HG02884 (cell line): Measurements from ENCODE around the gene TLE4.
"Not testable (repeated sequence)": the region's sequence is repeated elsewhere in the genome, so short reads cannot be mapped to it uniquely, and the experiment has no call there.

Experiments
- ATAC-seq: cut with Tn5 transposase; IDR thresholded peaks from one replicate; pipeline ENCODE4 v1.9.1; 2021; ENCODE audit warnings: mild to moderate bottlenecking, moderate library complexity; ENCODE audit not compliant: unreplicated experiment

TLE4 gene

DNA sequence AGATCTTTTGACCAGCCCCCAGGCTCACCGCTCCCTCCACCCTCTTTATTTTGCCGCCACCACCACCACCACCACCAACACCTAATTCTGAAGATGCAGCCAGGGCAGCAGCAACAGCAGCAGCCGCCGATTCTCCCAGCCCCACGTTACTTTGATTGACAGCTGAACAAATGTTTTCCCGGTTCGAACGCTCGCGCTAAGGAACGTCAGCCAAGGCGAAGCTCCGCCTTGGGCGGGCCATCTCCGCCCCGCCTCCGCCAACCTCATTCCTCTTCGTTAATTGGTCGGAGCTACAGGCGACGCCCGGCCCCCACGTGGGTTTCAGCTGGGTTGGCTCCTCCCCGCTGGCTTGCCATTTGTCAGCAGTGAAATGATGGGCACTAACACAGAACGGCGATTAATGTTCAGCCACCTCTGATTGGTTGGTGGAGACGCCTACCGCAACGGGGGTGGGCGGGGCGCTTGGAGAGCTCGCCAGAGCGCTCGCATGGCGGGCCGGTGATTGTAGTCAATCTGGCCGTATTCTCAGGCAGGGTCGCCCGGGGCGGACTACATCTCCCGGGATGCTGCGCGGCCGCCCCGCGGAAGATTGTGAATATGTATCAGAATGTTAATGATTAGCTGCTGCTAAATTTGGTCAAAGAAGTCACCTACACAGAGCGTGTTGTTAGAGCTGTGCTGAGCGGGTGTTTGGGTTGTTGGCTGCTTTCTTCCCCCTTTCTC, at the start of gene TLE4:
TSS of gene TLE4 (plus strand) at position 657 of the 723 bp plus-strand sequence. CDS start 826 bp downstream, outside the sequence.
- peak; percentile 83 for ATAC-seq

DNA sequence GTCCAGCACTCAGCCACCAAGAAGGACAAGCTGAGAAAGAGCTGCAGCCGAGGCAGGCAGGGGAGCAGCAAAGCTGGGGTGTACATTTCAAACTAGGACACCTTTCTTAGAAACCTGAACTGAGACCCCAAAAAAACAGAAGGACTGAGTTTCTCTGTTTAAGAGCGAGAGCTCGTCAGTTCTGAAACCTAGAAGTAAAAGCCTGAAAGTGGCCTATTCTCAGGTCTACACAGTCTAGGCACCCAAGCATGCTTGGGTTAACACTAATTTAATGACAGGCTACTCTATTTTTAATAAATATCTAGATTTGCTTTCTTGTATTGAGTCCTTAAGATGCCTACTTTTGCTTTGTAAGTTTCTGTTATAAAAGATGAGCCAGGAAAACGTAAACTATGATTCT, 49.0 kb upstream of the TLE4 start:
- ATAC-seq: no peak

DNA sequence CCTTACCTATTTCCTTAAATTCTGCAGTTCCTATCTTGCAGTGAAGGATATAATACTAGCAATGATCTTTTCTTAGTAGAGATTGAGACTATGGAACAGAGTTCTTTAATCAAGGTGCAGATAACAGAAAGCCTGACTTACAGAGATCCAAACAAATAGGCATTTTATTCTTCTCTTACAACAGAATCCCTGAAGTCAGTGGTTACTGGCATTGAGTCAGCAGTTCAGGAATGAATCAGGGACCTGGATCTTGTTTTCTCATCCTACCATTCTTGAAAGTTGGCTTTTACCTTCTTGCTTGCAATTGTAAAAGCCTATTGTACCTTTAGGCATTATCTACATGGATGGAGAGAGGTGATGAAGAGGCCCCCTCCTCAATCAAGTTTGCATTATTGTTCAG, 47.5 kb upstream of the TLE4 start:
- ATAC-seq: no peak

DNA sequence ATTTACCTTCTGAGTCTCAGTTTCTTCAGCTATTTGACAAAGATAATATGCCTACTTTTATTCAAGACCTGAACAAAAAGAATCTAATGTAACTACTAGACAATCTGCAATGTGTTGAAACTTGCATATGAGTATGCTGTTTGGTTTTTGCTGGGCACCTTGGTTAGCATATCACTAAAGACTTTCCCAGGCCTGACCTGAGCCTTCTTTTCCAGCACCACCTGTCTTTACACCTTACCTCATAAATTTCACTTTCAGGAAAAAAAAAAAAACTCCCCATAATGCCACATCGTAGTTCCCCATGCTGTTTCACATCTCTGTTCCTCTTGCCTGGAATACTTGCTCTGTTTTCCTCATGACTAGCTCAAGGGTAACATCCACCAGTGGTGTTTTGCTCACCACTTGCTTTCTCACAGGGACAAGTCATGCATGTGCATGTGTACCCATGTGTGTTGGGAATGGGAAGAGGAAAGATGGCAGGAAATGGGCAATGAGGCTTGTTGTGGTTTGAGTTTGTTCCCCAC, 45.6 kb upstream of the TLE4 start:
- peak; percentile 51 for ATAC-seq

DNA sequence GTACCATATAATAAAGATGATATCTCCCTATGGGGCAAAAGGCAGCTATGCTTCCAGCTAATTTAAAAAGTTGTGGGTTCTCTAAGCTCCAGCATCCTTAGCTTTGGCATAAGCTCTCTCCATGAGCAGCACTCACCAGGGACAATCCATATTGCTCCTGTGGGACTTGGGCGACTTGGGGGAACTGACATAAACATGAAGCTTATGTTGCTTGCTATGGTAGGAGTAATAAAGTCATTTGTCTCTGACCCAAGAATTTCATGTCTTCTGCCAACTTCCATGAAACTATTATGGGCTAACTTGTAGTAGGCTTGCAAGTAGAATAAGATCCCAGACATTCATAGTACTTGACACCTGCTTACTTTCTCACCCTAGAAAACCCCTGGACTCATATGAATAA, 36.2 kb upstream of the TLE4 start:
- no peak for ATAC-seq

DNA sequence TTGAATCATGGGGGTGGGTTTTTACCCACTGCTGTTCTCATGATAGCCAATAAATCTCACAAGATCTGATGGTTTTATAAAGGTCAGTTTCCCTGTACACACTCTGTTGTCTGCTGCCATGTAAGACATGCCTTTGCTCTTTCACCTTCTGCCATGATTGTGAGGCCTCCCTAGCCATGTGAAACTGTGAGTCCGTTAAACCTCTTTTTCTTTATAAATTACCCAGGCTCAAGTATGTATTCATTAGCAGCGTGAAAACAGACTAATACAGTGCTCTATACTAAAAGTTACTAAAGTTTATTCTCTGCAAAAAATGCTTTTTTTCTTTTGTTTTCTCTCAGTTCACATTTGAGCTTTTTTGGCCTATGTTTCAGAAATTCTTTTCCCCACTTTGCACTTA, 33.9 kb upstream of the TLE4 start:
- ATAC-seq: no peak

DNA sequence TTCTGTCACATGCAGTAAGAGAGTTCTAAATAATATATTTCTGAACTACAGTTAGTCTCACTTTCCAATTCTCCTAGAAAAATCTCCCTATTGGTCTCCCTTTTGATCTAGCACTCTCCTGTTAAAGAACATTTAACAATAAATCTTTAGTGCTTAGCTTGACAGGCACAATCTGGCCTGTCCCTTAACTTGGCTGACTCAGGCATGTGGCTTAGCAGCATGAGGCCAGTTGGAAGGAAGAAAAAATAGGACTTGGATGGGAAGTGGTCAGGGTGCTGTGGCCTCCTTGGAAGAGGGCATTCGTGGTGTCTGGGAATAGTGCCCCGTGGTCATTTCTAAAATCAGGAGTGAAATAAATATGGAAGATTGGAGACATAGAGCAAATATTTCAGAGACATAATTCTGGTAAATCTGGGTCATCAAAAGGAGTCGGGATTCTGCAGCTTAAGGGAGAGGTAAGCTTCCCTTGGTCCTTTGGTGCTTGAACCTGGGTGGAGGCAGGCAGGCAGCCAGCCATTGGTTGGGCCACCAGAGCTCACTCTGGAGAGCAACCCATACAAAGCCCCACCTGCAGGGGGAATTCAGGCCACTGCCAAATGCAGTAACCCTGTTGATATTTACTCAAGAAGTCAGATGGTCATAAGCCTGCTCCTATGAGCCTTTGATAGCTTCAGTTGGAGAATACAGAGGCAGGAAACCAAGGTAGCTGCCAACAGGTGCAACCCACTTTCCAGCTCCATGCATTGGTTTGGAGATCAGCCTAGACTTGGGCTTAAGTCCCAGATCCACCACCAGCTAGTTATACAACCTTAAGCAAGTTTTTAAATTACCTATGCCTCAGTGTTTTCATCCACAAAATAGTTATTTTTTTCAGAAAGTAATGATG, 28.8 kb upstream of the TLE4 start:
- ATAC-seq: no peak

DNA sequence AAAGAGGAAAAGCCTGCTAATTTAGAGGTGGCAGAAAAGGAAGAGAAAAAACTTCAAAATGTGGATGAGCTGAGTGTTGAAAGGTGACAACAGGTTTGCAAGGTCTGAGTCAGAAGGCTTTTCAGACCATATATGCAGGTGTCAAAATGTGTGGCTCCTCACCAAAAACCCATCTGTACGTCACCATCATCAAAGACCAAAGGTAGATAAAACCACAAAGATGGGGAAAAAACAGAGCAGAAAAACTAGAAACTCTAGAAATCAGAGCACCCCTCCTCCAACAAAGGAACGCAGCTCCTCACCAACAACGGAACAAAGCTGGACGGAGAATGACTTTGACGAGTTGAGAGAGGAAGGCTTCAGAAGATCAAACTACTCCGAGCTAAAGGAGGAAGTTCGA, 27.4 kb upstream of the TLE4 start:
- not testable (repeated sequence) for ATAC-seq

DNA sequence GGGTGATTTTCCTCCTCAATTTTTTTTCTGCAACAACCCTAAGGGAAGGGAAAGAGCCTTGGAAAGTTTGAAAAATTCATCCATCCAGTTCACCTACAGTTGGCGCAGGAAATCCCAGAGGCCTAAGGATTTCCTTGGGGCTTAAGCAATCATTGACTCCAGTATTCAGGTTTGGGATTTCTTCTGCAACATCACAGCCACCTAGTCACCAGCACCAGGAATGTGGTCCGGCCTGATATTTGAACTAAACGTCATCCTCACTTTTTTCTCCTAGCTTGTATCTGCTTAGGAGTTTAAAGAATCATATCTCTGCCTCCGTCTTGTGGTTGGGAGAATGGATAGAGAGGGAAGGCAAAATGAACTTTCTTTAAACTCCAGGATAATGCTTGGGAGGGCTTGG, 20.2 kb upstream of the TLE4 start:
- ATAC-seq: no peak

DNA sequence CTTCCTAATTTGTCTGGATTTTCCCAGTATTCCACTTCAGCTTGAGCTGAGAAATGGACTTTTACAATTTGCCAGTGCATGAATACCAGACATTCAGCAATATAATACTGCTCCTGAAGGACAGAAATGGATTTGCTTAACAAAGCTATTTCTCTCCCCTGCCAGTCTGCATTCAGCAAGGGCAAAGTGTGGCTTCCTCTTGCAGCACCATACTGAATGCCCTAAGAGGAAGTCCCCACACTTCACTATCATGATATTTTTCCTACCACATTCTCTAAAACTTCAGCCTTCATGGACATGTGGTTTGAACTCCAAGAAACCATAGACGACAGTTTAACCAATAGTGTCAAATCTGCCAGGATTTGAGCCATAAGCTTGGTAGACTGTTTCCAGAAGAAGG, 19.8 kb upstream of the TLE4 start:
- no peak for ATAC-seq

DNA sequence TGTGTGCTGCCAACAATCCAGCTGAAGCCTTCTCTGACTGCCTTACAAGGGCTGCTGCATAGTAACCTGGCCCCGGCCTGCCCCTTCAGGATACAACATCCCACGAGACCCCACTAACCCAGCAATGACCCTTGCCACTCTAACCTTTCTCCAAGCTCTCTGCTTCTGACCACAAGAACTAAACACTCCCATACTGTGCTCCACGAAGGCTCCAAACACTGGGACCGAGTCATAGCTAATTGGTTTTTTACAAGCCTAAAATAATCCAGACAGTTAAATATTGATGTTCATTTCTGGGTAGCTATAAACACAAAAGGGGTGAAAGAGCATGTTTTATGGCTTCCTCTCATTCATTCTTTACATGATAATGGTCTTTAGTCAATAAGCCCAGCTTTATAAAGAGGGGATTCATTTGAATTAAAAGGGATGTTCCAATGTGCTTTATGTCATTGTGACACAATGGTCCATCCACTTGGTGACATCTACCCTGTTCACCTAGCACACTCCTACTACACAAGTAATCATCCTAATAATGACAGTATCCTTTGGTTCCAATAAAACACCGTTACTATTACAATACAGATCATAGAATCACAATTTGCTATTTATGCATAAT, 16.2 kb upstream of the TLE4 start:
- no peak for ATAC-seq

DNA sequence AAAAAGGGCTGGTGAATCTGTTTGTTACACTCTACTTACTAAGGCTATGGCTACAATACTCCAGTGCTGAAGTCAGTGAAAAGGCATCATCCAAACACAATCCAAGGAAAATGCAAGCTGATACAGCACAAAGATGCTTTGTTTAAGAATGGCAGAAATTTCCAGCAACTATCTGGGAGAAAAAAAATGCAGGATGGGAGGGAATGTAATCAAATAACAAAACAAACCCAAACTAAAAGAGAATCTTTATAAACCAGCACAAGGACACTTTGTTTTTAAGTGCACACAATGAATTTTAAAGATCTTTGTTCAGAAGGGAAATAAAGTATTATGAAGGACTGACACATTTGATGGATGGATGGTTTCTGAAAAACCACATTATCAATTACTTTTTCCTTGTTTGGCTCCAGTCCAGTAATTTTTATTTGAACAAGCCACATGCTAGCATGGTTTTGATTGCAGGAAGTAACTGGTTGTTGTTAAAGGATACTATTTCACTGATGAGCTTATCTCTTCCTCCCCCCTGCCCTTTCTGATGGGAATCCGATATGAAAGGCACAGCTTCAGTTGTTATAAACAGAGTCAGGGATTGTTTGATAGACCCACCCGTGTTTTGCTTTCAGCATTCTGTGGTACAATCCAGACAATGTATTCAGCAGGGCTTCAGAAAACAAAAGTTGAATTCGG, 12.1 kb upstream of the TLE4 start:
- no peak for ATAC-seq

DNA sequence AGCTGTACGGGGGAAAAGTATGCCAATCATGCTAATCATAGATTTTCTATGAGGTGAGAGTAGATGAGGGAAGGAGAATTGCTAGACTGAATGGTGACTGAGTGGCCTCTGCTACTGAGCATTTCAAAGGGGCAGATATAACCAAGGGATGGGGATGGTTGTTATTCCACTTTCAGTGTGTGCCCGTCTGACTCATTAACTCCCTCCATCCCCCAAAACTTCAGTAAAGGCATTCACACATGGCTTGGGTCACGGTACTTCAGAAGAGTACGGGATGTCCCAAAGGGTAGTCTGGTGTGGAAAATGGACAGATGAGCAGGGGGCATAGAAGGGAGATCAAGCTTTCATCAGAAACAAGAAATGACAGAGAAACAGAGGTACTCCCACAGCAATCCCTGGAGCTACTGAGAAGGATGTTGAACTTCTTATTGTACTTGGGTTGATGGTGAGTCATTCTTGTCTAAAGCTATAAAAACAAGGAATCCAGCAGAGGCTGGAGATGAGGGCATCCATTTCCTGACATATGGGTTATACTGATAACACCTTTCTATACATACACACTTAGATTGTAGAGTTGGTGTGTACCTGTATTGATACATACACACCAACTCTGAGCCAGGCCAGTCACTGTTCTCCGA, 8.9 kb upstream of the TLE4 start:
- no peak for ATAC-seq

DNA sequence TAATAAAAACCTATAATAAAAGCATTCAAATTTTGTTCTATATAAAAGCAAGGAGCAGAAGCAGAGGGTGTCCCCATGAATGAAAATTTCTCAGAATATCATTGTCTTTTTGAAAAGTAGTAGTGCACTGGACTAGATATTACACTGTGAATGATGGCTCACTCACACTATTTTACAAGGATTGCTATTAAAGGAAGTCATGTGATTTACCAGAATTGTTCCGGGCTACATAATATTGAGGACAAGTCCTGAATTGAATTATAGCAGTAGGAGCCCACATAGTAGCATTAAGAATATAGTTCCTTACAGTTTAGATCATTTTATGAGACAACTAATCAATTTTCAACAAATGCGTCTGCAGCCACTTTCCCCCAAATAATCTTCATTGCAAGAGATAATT, 7.7 kb upstream of the TLE4 start:
- ATAC-seq: no peak

DNA sequence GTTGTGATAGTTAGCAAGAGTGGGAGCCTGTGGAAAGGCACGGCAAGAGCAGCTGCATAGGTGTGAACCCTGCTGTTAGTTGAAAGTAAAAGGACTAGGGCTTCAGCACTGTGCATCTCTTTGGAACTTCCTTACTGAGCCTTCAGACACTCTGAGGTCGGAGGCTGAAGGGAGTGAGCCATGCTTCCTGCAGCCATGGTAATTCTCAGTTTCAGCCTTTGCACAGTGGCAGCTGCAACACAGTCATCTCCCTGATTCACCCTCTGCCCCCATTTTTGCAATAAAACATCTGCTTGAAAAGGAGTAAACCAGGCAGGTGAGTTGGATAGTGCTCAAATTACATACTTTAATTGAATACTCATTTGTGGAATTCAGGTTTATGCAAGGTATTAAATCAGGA, 6.5 kb upstream of the TLE4 start:
- peak; percentile 85 for ATAC-seq

DNA sequence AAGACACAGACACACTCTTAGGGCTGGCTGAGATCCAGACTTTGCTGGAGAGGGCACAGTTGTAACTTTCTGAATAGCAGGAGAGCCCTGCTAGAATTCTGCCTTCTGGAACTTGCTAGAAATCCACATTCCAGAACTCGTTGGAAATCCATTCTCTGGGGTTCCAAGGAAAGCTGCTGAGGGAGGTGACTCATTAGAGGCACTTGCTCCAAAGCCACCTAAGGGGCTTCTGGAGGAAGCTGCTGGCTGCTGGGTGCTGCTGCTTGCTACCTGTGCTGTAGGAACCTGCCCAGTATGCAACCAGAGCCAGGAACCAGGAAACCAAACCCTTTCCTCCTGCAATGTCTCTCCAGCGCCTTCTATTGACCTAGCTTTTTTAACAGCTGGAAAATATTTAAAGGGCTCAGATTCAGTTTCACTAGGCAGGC, 4.1 kb upstream of the TLE4 start:
- no peak for ATAC-seq

DNA sequence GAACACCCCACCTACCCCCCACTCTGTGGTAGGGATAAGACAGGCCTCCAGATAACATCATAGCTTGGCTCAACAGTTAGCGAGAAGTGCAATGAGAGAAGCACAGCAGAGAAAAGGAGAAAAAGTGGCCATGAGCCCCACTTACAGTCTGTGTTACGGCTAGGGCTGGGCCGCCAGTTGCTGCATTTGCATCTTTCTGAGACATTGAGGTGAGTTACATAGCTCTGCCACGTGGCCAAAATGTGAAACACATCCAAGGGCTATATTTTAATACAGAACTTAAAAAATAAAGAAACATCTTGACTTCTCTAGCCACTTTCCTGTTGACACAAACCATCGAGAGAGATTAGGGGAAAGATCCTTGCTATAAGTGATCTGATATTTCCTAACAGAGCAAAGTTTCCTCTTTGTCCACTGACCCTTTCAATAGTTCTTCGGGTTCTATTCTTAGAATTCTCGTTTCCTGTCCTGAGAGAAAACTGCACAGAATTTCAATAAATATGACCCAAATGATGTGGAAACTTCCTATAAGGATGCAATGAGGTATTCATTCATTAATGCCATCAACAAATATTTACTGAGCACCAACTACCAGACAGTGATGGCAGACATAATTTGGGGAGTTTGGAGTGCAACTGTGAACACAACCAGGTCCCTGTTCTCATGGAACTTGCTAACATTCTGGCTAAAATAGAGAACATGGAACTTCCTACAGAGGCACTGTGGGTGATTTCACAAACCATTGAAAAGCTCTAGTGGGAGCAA, 3.2 kb upstream of the TLE4 start:
- ATAC-seq: no peak

DNA sequence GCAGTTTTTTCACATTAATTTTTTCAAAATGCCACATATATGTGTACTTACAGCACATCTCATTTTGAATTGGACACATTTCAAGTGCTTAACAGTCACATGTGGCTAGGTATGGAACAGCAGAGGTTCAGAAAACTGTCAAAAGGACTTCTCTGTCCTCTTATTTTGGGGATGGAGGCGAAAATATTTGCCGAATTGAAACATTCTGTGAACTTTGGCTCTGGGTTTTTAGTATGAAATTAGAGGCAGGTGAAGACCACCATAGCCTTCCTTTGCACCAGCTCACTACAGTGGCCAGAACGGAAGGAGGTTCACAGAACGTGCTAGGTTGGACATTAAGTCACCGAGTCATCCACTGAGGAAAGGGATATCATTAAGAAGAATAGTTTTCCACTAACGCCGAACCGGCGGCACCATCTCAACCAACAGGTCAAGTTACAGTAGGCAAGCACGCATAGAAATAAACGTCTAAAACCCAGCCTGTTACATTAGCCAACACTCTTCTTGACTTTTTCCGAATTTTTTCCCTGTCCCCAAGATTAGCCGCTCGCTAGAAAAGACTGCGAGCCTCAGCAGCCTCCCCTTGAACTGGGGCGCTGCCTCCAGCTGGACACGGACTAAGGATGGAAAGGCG, 1.8 kb upstream of the TLE4 start:
- ATAC-seq: no peak
